ENCODE results near the gene MED15.

MED15 gene

GRCh38 chr22:20579273-20580120 is 72.1 kb downstream of the MED15 start:
- TF ChIP-seq, protein P1, sequence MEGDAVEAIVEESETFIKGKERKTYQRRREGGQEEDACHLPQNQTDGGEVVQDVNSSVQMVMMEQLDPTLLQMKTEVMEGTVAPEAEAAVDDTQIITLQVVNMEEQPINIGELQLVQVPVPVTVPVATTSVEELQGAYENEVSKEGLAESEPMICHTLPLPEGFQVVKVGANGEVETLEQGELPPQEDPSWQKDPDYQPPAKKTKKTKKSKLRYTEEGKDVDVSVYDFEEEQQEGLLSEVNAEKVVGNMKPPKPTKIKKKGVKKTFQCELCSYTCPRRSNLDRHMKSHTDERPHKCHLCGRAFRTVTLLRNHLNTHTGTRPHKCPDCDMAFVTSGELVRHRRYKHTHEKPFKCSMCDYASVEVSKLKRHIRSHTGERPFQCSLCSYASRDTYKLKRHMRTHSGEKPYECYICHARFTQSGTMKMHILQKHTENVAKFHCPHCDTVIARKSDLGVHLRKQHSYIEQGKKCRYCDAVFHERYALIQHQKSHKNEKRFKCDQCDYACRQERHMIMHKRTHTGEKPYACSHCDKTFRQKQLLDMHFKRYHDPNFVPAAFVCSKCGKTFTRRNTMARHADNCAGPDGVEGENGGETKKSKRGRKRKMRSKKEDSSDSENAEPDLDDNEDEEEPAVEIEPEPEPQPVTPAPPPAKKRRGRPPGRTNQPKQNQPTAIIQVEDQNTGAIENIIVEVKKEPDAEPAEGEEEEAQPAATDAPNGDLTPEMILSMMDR (IDR thresholded peaks at IDR 0.05; ENCODE audit: low read depth, low read length, poor library complexity, severe bottlenecking): no peak
- TF ChIP-seq EZH2phosphoT487 (IDR thresholded peaks at IDR 0.05; ENCODE audit: borderline replicate concordance, low read length): no peak
- Histone ChIP-seq H3K4me1 (ENCODE audit: control insufficient read depth, low read length) (no peaks in the 10 kb centered on the region), H3K4me3 (ENCODE audit: low read length) (no peak overlapping the region), H3F3A (ENCODE audit: control insufficient read depth, insufficient read depth) (no peaks in the 10 kb centered on the region), H4K20me1 (ENCODE audit: control insufficient read depth, insufficient read depth, low read depth, low read length) (no peaks in the 10 kb centered on the region), H3K27me3 (ENCODE audit: control insufficient read depth, low read length) (no peaks in the 10 kb centered on the region), H3K9me2 (replicated peaks; ENCODE audit: control insufficient read depth, low read length) (no peaks in the 10 kb centered on the region), H3K27ac (ENCODE audit: low read depth, low read length) (no peak overlapping the region), H3K79me2 (ENCODE audit: control insufficient read depth, low read length) (no peaks in the 10 kb centered on the region), H3K4me2 (ENCODE audit: low read length) (no peak overlapping the region), H3K36me3 (ENCODE audit: control insufficient read depth, low read length) (peaks cover 83% of the 10 kb centered on the region), H3K9me3 (ENCODE audit: control insufficient read depth, insufficient read depth, low read length) (no peaks in the 10 kb centered on the region)

DNA sequence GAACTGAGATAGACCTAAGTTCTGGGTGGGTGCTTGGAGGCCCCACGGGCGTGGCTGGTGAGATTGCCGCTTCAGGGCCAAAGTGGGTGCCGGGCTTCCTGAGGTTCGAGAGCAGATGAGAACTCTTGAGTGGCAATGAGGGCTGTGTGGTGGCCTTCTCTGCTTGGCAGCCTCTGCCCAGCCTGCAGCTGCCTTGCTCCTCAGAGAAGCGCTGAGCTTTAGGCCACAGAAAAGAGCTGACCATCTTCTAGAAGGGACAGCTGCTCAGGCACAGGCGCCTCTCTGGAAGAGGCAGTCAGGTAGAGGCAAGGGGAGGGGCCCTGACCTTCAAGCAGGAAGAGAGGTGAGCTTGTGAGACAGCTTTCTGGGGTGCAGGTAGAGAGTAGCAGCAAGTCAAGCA is 72.8 kb downstream of the MED15 start:
- no peaks in the 10 kb centered on the region for H3K79me2 ChIP-seq (ENCODE audit: control insufficient read depth, low read length)
- H3K4me2 ChIP-seq (ENCODE audit: low read length): no peak overlapping the region
- H3K36me3 ChIP-seq (ENCODE audit: control insufficient read depth, low read length): peaks cover 83% of the 10 kb centered on the region

GRCh38 chr22:20580611-20581502 is 73.4 kb downstream of the MED15 start:
- H3K27ac ChIP-seq (ENCODE audit: low read depth, low read length): no peak overlapping the region
- H3K27me3 ChIP-seq (ENCODE audit: control insufficient read depth, low read length): no peaks in the 10 kb centered on the region
- H3F3A ChIP-seq (ENCODE audit: control insufficient read depth, insufficient read depth): no peaks in the 10 kb centered on the region
- no peaks in the 10 kb centered on the region for H3K79me2 ChIP-seq (ENCODE audit: control insufficient read depth, low read length)
- H3K4me1 ChIP-seq (ENCODE audit: control insufficient read depth, low read length): no peaks in the 10 kb centered on the region
- no peaks in the 10 kb centered on the region for H3K9me2 ChIP-seq (replicated peaks; ENCODE audit: control insufficient read depth, low read length)
- H3K36me3 ChIP-seq (ENCODE audit: control insufficient read depth, low read length): peaks cover 83% of the 10 kb centered on the region
- TF ChIP-seq, protein P1 (IDR thresholded peaks at IDR 0.05; ENCODE audit: low read depth, low read length, poor library complexity, severe bottlenecking): no peak
- no peak for TF ChIP-seq EZH2phosphoT487 (IDR thresholded peaks at IDR 0.05; ENCODE audit: borderline replicate concordance, low read length)
- no peak overlapping the region for H3K4me3 ChIP-seq (ENCODE audit: low read length)
- H4K20me1 ChIP-seq (ENCODE audit: control insufficient read depth, insufficient read depth, low read depth, low read length): no peaks in the 10 kb centered on the region
- H3K9me3 ChIP-seq (ENCODE audit: control insufficient read depth, insufficient read depth, low read length): no peaks in the 10 kb centered on the region
- H3K4me2 ChIP-seq (ENCODE audit: low read length): no peak overlapping the region

More for the DNA sequence above, 72.8 kb downstream of the MED15 start:
- no peak for TF ChIP-seq EZH2phosphoT487 (IDR thresholded peaks at IDR 0.05; ENCODE audit: borderline replicate concordance, low read length)
- TF ChIP-seq, protein P1 (IDR thresholded peaks at IDR 0.05; ENCODE audit: low read depth, low read length, poor library complexity, severe bottlenecking): no peak
- H3K9me2 ChIP-seq (replicated peaks; ENCODE audit: control insufficient read depth, low read length): no peaks in the 10 kb centered on the region
- H3K27ac ChIP-seq (ENCODE audit: low read depth, low read length): no peak overlapping the region
- H3F3A ChIP-seq (ENCODE audit: control insufficient read depth, insufficient read depth): no peaks in the 10 kb centered on the region
- no peaks in the 10 kb centered on the region for H3K9me3 ChIP-seq (ENCODE audit: control insufficient read depth, insufficient read depth, low read length)
- no peaks in the 10 kb centered on the region for H3K4me1 ChIP-seq (ENCODE audit: control insufficient read depth, low read length)
- no peak overlapping the region for H3K4me3 ChIP-seq (ENCODE audit: low read length)
- H4K20me1 ChIP-seq (ENCODE audit: control insufficient read depth, insufficient read depth, low read depth, low read length): no peaks in the 10 kb centered on the region
- H3K27me3 ChIP-seq (ENCODE audit: control insufficient read depth, low read length): no peaks in the 10 kb centered on the region
